Glomerular visceral epithelial cell (primary cell): ENCODE measurements around the gene ATRIP.

ENCODE experiments used
- DNase-seq: peaks from one replicate; pipeline ENCODE4 v3.0.0-alpha.2; 2016; ENCODE audit errors: extremely low spot score

Gene ATRIP

DNA sequence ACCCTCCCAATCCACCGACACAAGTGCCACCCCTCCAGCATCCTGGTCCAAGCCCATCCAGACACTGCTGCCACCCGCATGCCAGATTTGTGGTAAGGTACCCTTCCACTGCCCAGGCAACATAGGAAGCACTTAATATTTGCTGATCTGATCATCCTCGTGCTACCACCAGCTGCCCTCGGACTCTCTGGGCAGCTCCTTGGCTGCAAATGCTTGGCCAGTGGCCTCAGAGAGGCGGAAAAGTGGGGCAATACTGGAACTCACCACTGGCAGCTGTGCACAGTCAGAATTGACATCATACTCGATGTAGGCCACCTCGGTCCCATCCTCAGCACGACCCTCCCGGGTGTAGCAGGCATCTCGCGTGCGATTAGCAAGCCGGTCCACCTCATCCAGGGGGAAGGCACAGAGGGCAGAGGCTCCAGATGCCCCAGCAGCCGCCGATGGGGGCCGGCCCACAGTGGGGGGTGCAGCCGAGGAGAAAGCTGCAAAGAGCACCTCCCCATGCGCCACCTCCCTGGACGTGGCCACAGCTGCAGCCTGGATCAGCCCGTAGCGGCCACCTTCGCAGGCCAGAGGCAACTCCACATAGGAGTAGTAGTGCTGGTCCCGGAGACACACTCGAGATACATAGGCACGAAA lies 23.2 kb upstream of the ATRIP start:
- no peak for DNase-seq

DNA sequence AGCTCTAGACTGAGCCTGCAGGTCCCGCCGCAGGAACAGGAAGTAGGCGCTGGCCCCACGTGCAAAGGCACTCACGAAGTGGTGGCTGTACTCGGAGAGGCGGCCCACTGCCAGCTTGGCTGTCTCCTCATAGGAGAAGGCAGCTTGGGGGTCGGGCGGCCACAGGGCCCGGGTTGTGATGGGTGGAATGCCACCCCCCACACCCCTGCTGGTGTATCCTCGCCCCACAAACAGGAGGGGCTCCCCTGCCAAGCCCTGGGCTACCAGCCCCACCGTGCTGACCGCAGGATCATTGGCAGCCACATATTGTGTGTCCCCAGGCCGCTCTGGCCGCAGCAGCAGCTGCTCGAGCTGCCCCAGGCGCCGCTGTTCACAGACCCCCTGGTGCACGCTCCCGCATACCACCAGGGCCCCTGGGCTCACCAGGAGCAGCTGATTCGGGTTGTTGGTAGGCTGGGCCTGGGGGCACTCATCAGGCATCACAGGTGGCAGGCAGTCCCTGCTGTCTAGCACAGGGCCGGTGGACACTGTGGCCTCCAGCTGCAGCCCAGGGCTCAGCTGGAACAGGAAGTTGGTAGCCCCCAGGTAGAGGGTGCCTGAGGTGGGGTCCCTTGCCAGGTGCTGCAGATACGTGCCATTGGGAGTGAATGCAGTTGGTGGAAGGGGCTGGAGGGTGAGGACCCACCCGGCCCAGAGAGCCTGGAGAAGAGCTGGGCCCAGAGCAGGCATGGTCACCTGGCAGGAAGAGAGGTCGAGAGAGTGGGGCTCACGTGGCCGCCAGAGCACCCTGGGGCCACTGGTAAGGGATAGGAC lies 22.4 kb upstream of the ATRIP start:
- no peak for DNase-seq

DNA sequence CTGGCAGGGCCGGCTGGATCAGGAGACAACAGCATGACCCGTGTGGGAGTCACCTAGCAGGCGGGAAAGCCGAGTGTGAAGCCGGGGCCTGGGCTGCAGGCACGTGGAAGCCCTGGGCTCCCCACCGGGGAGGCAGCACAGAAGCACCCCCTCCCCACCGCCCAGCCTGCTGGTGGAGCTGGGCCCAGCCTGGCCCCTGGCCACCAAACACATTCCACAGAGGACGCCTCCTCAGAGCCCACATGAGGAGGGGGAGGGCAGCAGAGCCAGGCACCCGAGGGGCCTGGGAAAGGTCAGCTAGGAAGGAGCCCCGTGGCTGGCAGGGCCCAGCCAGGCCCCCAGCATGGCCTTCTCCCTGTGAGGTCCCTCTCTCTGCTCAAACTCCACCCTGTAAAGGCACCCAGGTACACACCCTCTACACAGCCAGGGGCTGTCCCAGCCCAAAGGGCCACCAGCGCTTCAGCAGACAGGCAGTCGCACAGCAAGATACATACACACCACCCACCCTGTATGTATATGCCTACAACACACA lies 21.2 kb upstream of the ATRIP start:
- no peak for DNase-seq

DNA sequence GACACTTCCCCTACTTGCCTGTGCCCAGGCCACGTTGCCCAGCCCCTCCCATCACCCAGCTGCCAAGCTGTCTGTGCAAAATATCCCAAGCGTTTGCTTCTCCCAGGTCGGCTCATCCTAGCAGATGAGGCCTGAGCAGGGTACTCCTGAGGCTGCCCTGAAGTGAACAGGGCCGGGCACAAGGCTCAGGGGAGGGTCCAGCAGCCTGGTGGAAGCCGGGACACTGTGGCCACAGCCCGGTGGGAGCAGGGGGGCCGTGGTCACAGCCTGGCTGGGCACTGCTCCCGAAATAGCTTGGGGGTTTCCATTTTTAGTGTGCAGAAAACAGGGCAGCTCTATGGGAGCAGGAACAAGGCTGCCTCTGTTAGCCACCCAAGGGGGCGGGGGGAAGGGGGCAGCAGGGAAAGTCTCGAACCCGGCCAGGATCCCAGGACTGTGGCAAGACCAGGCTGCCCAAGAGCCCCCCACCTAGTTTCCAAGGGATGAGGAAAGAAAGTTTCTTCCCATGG lies 20.1 kb upstream of the ATRIP start:
- no peak for DNase-seq

DNA sequence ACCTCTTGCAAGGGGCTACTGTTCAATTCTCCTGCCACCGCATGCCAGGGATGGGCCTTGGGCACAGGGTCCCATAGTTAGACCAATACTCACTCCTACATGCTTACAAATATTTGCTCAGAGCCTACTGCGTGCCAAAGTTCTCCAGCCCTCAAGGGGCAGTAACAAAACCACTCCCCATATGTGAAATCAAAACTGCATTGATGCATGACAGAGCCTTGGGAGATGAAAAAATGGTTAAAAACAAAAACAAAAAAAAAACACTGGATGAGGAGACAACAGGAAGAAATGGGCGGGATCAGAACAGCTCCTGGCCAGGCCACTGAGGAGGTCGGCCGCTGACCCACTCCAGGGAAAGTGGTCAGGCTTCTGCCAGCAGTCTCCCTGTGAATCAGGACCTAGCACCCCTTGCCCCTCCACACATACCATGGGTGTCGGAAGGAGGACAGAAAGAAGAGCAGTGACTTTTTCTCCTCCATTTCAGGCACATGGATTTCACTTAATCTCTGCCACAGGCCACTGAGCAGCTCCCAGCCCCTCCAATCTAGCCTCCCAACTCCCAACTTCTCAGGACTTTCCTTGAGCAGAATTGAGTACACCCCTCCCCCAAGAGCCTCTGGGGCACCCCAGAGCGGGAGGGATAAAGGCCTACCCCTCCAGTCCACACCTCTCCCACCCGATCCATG lies 19.4 kb upstream of the ATRIP start:
- DNase-seq: no peak

DNA sequence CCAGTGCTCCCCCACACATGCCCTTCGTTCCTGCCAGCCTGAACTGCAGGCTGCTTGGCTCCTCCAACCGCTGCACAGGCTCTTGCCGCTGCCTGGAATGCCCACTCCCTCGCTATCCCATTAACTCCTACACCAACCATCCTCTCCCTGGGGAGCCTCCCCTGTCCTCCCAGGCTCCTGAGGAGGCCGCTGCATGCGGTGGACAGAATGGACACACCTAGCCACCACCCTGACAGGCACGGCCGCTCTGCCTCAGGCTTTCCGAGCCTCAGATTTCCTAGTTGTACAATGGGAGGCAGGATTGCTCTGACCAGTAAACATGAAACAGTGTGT lies 18.9 kb upstream of the ATRIP start:
- DNase-seq: no peak

DNA sequence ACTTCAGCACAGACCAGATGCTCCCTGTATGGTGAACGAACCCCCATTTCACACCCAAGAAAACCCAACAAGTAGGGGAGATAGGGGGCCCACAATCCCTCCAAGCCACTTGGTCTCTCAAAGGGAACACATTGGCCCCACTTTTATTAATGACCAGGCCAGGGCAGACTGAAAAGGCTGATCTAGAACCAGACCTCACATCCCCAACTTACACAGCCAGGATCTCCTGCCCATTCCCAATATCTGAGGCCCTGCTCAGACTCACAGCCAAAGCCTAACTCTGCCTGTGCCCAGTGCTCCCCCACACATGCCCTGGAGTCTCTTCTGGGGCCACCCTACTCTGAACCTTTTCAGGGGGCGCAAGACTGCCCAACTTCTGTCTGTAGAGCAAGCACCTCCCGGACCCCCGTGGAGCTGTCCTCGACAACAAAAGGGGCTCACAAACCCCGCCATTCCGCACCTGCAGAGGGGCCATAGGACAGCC lies 18.4 kb upstream of the ATRIP start:
- no peak for DNase-seq

DNA sequence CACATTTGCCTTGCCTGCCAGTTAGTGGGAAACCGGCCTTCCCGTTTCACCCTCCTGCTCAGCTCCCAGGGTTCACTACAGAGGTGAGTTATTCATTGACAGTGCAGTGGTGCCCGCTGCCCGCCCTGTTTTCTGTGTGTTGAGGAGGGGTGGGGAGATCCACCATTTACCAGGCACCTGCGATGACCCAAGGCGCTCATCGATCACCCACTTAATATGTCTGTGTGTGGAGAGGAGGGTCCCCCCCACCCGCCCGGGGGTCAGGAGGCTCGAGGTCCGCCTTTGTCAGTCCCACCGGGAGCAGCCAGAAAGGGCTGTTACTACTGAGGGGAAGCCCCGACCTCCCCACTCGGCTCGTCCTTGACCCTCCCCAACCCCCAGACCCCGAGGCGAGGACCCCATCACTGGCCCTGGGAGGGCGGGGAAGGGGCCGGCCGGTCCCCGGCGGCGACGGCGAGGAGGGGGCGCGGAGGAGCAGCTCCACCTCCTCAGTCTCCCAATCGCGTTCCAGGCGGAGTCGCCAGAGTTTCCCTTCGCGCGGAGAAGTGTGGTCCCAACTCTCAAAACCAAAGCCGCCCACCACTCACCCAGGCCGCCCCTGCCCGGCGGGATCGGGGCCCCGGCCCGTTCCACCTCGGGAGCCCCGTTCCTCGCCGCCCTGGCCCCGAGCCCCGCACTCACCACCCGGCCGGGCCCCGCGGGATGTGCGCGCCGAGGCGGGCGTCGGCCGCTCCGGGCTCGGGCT lies 17.8 kb upstream of the ATRIP start:
- DNase-seq: peak; percentile 69

DNA sequence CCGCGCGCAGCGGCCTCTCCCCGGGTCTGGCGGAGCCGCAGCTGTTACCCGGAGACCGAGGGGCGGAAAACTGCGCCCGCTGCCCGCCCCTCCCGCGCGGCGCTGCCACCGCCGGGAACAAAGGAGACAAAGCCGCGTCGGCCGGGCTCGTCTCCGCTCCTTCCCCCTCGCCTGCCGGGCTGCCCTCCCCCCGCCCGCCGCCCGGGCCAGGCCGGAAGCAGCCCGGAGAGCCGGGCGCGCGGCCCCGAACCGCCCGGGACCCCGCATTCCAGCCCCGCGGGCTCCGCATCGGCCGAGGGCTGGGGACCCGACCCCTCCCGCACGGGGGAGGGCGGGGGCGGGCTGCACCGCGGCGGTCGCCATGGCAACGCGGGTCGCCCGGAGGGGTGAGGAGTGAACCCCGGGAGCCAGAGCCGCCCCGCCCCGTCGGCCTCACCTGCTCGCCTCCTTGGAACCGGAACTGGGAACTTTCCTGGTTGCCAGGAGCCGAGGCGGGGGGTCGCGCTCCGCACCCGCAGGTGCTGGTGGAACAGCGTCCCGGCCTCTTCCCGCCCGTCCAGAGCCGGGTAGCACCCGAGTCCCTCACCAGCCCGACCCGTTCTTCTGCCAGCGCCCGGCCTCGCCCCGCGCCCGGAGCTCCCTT lies 17.1 kb upstream of the ATRIP start:
- peak; percentile 63 for DNase-seq

DNA sequence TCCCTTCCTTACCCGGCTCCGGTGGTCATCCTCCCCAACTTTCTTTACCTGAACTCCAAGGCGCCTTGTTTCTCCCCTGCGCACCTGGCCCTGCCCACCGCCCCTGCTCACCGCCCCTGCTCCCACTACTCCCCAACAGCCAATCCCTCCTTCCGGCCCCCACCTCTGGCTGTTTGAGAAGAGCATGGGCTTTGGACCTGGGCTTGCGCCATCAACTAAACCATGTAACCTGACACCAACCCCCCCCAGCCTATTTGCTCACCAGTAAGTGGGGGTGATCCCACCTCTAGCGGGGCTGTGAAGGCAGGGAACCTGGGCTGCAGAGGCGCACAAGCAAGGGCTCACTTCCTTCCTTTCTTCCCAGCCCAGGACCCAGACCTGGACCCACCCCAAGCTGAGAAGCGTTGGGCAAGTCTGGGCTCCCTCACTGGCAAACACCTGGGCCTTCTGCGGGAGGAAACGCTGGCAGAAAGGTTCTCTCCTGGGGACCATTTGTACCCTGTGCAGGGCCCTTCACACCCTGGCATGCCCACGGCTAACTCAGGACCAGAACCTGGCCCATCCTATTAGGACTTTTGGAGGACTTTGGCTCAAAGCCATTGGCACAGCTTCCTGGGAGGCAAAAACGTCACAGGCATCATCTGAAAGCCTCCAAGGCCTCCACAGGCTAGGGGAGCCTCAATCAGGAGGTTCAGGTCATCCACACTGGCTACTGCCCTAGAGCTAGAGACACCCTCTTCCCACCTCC lies 16.4 kb upstream of the ATRIP start, which contains the start of gene PLXNB1:
PLXNB1 (minus strand) TSS at position 127 of the 748 bp plus-strand sequence. CDS start 5,475 bp downstream, outside the sequence.
- peak; percentile 76 for DNase-seq

DNA sequence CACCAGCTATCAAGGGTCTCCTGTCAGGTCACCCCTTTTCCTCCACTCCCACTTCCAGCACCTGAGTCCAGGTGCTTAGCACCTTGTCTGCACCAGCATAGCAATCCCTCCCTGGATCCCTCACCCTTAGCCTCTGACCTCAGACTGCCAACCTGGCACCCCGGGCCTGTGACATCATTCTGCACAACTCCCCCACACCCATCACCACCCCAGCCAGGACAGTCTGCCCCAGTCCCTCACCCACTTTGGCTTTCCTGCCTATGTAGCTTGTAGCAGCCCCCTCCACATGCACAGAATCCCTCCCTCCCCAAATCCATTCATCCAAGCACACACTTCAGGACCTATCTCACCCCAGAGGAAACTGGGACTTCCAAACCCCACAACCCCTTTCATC lies 15.8 kb upstream of the ATRIP start:
- no peak for DNase-seq

DNA sequence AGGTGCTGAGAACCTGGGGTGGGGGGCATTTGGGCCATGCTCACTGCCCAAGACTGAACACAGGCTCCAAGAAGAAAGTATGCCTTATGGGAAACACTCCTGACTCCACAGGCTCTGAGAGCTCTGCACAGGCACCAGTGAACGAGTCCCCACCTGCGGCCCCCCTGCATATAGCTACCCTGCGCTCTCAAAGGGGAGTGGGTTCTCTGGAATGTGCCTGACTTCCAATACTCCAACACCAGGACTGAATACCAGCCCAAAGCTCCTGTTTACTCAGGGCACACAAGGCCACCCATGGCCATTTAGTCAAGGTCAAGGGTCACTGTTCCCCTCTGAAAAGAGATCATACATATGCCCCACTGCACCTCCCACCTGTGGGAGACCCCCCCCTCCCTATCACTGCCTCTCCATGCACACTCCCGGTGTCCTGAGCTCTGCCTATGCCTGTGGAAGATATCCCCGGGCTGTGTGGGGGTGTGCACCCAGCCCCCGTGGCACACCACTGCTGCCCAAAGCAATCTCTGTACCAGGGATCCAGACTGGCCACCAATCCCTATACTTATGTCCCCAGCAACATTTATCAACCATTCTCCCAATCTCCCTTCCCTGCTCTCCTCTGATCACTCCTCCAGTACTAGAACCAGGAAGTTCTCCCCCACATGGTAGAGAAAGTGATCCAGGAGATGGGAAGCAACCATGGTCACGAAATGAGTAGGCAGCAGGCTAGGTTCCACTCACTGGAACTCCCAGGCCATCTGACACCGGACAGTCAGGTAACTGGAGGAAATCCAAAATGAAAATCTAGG lies 15.1 kb upstream of the ATRIP start:
- no peak for DNase-seq

DNA sequence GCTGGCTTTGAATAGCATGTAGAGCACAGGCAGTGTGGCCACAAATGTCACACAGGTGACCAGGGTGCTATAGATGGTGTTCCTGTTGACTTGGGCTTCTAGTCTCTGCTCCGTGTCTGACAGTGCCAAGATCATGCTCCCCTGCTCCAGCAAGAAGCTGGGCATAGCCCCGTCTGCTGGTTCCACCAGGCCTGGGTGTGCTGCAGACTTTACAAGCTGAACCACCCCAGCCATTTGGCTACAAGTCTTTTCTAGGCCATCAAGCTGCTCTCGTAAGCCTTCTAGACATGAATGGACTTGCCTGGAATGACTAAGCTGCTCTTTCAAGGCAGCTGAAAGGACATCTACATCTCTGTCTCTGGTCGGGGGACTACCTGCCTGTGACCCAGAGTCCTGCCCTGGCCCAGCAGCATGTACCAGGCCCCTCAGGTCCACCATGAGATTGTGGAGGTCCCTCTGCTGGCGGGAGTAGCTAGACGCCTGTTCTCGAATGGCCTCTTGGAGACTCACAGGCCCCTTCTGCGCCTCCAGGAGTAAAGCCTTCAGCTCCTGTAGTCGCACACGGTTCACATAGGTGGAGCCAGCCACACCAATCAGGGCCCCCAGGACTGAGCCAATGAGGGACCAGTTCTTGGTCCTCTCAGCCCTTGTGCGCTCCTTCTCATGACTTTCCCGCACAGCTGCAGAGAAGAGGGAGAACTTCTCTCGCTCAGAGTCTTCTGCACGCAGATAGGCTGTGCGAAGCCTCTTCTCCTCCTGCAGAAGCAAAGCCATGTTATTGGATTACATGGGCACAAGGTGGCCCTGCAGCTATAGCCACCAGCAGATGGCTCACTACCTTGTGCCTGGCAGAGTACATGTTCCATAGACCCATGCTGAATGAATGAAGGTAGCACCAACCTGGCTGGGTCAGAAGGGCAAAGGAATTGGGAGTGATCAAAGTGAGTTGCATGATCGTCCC lies 13.8 kb upstream of the ATRIP start:
- DNase-seq: no peak

DNA sequence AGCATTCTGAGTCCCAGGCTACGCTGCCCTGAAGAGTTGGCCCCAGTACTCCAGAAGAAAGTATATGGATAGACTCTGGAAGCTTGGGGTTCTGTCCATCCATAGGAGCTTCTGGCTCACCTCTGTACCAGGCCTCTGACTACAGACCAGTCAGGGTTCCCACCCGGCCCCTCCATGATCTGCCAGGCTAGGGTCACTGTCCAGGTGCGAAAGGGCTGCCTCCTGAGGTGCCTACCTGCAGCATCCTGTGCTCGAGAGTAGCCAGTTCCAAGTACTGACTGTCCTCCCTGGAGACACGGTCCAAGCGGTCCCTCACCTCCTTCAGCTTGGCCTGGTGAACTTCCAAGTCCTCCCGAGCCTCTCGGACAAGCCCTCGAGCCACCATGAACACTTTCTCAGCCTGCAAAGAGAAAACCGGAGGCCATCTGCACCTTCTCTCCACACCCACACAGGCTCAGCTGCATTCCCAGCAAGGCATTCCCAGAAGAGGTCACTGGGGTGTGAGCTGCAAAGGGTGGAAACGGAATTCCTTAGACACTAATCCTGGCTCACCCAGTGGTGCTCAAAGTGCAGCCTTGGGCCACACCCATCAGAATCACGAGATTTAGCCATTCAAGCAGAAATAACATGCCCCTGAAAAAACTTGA lies 12.9 kb upstream of the ATRIP start:
- DNase-seq: peak; percentile 42

DNA sequence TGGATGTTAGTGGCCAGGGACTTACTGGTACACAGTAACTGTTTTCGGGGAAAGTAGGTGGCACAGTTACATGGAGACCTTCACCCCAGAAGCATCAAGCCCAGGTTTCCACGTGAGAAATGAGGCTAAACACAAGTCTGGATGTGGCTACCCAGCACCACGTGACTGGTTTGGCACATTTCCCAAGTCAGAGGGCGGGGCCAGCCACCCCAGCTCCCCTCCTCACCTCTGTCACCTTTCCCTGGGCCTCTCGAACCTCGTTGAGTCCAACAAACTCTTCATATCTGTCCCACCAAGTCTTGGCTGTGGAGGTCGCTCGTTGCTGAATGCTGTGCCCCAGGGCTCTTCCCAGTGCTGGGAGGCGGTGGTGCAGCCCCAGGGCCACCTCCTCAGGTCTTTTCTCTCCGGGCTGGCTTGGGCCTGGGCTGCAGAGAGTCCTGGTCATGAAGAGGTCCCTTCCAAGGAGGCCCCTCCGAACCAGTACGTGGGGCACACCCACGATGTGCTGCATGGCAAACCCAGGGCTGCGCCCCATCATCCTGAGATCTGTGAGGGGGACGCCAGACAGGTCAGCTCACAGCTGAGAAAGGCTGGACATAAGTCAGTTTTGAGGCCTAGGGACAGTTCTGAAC lies 11.8 kb upstream of the ATRIP start:
- no peak for DNase-seq

DNA sequence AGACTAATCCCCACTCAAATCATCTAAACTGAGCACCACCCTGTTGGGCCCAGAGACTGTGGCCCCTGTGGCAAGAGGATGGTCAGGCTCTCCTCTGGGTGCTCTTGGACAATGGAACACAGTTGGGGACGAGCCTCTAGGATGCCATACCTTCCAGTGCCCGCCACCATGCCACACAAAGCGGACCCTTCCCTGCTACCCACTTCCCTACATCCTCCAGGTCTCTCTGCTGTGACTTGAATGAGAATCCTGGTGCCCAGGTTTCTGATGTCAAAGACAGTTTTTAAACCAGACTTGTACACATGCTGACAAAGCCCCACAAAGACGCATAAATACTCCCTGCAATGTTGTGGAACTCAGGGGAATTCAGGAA lies 11.3 kb upstream of the ATRIP start:
- no peak for DNase-seq

DNA sequence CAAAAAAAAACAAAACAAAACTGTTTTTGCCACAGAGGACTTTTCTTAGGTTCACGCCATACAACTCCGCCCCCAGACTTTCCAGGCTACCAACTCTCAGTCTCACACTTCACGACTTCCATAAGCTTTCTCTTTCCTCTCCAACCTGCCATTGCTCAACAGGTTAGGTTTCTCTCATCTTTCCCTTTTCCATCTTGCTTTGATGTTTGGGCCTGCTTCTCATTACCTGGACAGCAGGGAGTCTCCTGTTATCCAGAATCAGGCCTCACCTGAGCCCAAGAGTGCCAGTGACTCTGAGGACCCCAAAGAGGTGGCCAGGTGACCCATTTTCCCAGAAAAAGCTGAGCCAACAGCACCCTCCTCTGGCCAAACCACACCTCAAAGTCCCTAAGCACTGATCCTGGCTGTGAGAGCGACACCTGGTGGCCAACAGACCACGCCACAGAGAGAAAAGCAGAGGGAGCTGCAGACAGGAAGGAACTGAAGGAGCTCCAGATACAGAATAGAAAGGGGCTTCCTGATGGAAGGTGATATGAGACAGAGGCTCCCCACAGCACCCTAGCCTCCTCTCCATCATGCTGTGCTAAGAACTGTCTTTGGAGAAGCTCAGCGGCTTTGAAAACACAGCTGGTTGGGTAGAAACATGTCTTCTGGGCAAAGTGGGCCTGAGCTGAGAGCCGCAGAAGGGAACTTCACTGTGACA lies 10.6 kb upstream of the ATRIP start:
- DNase-seq: peak; percentile 82
